ENCODE results near the gene PITPNM1. TPM values are rescaled to one million over a fixed set of nuclear protein-coding genes. Genes with fewer than 3 reads are reported as not detected.
A peak's percentile ranks its signal among the peaks of the same experiment; 100 is the strongest.

Gene PITPNM1
- total and polyA plus RNA-seq, 2 of the 13 experiments (the other 11 are each of a cell fraction or from before 2014, with no cell fraction given): 8.2 to 8.5 TPM

DNA sequence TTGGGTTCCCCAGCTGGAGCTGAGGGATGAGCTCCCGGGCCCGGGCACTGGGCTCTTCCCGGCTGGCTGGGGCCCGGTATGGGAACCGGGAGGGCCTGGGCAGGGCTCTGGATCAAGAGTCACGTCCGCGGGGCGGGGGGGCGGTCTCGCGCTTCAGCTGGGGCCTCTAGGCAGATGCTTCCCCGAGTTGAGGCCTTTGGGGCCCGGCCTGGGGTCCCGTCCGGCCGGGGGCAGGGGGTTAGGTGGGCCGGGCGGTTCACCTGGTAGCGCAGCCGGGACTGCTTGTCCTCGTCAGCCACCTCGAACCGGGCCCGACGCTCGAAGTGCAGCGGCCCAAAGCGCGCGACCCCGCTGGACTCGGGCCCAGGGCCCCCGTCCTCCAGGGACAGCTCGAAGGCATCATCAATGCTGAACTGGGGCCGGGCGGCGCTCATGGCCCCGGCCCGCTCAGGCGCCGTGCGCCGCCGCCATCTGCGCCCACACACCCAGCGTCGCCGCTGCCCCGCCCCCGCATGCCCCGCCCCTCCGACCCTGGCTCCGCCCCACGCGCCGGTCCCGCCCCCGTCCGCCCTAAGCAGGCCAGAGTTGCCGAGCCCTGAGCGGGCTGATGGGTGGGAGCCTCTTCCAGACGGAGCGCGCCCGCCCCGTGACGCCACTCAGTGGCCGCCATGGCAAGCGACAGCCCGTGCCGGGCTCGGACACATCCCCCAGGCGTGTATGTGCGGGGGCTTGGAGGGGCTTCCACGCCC lies 36.2 kb downstream of the PITPNM1 start, which contains the start of gene TMEM134 (continued):
- TF ChIP-seq, protein P1, sequence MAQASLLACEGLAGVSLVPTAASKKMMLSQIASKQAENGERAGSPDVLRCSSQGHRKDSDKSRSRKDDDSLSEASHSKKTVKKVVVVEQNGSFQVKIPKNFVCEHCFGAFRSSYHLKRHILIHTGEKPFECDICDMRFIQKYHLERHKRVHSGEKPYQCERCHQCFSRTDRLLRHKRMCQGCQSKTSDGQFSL (CRISPR knock-in tag; IDR thresholded peaks at IDR 0.05): no peak
- TF ChIP-seq ZNF598 (CRISPR knock-in tag; IDR thresholded peaks at IDR 0.05; ENCODE audit: borderline replicate concordance) (no peak; the same call in 1 of the 2 replicates), ZNF3 (CRISPR knock-in tag; IDR thresholded peaks at IDR 0.05) (no peak), MBNL3 (CRISPR knock-in tag; conservative IDR thresholded peaks at IDR 0.05) (no peak), MTA3 (CRISPR knock-in tag; IDR thresholded peaks at IDR 0.05) (no peak), PAF1 (CRISPR knock-in tag; IDR thresholded peaks at IDR 0.05) (no peak), ZNF746 (CRISPR knock-in tag; IDR thresholded peaks at IDR 0.05) (no peak), ZFP36 (IDR thresholded peaks at IDR 0.05; ENCODE audit: borderline replicate concordance, low read depth, low read length, partially characterized antibody) (no peak), HNRNPLL (IDR thresholded peaks at IDR 0.05; ENCODE audit: low read depth, low read length, poor library complexity, severe bottlenecking) (peak; percentile 56), ZNF549 (CRISPR knock-in tag; IDR thresholded peaks at IDR 0.05) (no peak), ZNF644 (CRISPR knock-in tag; IDR thresholded peaks at IDR 0.05; ENCODE audit: low read depth) (no peak), SP5 (CRISPR knock-in tag; IDR thresholded peaks at IDR 0.05; ENCODE audit: borderline replicate concordance, low read depth) (peak; percentile 90), ZNF292 (CRISPR knock-in tag; IDR thresholded peaks at IDR 0.05; ENCODE audit: borderline replicate concordance, low read depth) (no peak), SUZ12 (IDR thresholded peaks at IDR 0.05; ENCODE audit: low read depth, low read length) (no peak), ZNF550 (CRISPR knock-in tag; IDR thresholded peaks at IDR 0.05; ENCODE audit: borderline replicate concordance) (no peak)
- TF ChIP-seq, protein P2, sequence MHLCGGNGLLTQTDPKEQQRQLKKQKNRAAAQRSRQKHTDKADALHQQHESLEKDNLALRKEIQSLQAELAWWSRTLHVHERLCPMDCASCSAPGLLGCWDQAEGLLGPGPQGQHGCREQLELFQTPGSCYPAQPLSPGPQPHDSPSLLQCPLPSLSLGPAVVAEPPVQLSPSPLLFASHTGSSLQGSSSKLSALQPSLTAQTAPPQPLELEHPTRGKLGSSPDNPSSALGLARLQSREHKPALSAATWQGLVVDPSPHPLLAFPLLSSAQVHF (CRISPR knock-in tag; IDR thresholded peaks at IDR 0.05): 0 out of 2 replicates have a peak, but pooled peaks have one; percentile 24
- TF ChIP-seq, protein P3, sequence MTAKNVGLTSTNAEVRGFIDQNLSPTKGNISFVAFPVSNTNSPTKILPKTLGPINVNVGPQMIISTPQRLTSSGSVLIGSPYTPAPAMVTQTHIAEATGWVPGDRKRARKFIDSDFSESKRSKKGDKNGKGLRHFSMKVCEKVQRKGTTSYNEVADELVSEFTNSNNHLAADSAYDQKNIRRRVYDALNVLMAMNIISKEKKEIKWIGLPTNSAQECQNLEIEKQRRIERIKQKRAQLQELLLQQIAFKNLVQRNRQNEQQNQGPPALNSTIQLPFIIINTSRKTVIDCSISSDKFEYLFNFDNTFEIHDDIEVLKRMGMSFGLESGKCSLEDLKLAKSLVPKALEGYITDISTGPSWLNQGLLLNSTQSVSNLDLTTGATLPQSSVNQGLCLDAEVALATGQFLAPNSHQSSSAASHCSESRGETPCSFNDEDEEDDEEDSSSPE (CRISPR knock-in tag; IDR thresholded peaks at IDR 0.05): peak; percentile 72
- TF ChIP-seq, protein P4, sequence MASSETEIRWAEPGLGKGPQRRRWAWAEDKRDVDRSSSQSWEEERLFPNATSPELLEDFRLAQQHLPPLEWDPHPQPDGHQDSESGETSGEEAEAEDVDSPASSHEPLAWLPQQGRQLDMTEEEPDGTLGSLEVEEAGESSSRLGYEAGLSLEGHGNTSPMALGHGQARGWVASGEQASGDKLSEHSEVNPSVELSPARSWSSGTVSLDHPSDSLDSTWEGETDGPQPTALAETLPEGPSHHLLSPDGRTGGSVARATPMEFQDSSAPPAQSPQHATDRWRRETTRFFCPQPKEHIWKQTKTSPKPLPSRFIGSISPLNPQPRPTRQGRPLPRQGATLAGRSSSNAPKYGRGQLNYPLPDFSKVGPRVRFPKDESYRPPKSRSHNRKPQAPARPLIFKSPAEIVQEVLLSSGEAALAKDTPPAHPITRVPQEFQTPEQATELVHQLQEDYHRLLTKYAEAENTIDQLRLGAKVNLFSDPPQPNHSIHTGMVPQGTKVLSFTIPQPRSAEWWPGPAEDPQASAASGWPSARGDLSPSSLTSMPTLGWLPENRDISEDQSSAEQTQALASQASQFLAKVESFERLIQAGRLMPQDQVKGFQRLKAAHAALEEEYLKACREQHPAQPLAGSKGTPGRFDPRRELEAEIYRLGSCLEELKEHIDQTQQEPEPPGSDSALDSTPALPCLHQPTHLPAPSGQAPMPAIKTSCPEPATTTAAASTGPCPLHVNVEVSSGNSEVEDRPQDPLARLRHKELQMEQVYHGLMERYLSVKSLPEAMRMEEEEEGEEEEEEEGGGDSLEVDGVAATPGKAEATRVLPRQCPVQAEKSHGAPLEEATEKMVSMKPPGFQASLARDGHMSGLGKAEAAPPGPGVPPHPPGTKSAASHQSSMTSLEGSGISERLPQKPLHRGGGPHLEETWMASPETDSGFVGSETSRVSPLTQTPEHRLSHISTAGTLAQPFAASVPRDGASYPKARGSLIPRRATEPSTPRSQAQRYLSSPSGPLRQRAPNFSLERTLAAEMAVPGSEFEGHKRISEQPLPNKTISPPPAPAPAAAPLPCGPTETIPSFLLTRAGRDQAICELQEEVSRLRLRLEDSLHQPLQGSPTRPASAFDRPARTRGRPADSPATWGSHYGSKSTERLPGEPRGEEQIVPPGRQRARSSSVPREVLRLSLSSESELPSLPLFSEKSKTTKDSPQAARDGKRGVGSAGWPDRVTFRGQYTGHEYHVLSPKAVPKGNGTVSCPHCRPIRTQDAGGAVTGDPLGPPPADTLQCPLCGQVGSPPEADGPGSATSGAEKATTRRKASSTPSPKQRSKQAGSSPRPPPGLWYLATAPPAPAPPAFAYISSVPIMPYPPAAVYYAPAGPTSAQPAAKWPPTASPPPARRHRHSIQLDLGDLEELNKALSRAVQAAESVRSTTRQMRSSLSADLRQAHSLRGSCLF (CRISPR knock-in tag; IDR thresholded peaks at IDR 0.05; ENCODE audit: borderline replicate concordance): no peak
- TF ChIP-seq, protein P5, sequence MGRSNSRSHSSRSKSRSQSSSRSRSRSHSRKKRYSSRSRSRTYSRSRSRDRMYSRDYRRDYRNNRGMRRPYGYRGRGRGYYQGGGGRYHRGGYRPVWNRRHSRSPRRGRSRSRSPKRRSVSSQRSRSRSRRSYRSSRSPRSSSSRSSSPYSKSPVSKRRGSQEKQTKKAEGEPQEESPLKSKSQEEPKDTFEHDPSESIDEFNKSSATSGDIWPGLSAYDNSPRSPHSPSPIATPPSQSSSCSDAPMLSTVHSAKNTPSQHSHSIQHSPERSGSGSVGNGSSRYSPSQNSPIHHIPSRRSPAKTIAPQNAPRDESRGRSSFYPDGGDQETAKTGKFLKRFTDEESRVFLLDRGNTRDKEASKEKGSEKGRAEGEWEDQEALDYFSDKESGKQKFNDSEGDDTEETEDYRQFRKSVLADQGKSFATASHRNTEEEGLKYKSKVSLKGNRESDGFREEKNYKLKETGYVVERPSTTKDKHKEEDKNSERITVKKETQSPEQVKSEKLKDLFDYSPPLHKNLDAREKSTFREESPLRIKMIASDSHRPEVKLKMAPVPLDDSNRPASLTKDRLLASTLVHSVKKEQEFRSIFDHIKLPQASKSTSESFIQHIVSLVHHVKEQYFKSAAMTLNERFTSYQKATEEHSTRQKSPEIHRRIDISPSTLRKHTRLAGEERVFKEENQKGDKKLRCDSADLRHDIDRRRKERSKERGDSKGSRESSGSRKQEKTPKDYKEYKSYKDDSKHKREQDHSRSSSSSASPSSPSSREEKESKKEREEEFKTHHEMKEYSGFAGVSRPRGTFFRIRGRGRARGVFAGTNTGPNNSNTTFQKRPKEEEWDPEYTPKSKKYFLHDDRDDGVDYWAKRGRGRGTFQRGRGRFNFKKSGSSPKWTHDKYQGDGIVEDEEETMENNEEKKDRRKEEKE (IDR thresholded peaks at IDR 0.05): no peak

Measured in HepG2 (cell line).